ENCODE results near the gene SLC22A3.

DNA sequence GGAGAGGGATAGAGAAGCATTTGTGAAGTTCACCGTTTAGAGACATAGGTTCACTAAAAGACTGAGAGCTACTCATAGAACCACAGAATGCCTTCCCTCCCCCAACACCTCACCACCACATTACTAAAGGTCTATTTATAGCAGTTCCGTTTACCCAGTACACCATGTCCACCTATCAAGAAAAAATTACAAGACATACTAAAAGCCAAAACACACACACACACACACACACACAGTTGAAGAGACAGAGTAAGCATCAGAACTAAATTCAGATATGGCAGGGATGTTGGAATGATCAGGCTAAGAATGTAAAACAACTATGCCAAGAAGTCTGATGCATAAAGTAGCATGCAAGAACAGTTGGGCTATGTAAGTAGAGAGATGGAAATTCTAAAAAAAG, 52.3 kb downstream of the SLC22A3 start:
- TF ChIP-seq ZNF274 (IDR thresholded peaks at IDR 0.05; ENCODE audit: low read depth, low read length), result no peak
- no peak for TF ChIP-seq SUZ12 (IDR thresholded peaks at IDR 0.05; ENCODE audit: extremely low read depth, insufficient read depth, insufficient read length)
- TF ChIP-seq YY1 (IDR thresholded peaks at IDR 0.05; ENCODE audit: insufficient read depth, insufficient read length), result no peak
